ENCODE measurements around the gene CD177. TPM values are rescaled to one million over a fixed set of nuclear protein-coding genes. Genes with fewer than 3 reads are reported as not detected.

CD177 gene
- total RNA-seq, 1 donor from 2014 or later, result not detected

DNA sequence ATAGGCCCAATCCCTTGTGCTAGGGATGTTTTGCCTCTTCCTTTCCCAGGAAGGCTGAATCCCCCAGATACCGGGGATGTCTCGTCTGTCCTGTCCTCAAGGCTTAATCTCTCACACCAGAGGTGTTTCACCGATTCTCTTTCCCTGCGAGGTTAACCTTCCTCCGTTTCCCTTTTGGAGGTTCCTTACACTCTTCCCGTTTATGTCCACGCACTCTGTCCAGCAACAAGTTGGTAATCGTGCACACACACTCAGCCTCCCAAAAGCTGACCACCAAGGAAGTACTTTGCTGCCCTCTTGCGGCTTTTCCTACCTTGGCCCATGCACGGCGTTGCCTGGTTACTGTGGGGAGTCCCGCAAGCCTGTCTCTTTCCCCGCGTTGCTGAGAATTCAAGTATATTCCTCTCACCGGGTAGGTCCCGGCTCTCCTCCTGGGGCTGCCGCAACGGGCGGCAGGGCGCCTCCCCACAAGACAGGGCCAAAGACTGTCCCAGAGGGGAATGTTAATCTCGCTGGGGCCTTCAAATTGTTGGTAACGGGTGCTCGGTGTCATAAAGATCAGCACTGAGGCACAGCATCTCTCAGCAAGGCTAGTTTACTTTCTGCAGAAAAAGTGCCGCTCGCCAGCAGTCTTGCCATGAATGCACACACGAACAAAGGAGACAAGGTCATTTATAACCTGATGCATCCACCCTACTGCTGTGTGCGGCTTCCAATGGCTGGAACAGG, 36.7 kb upstream of the CD177 start:
- peaks cover 16% of the 10 kb centered on the region for H3K9me3 Mint-ChIP-seq

DNA sequence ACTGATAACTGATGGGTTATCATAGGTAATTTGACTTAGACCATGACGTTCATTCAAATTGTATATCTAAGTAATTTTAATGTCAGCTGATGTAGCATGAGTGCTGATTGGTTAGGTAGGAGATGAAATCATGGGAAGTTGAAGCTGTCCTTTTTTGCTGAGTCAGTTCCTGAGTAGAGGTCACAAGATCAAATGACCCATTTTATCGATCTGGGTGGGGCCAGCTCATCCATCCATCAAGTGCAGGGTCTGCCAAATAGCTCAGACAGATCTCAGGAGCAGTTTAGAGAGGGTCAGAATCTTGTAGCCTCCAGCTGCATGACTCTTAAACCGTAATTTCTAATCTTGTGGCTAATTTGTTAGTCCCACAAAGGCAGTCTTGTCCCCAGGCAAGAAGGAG, 35.3 kb upstream of the CD177 start:
- H3K27me3 Mint-ChIP-seq (ENCODE audit: insufficient read depth, low read depth), result peaks cover 2% of the 10 kb centered on the region
- Histone ChIP-seq H3K4me1 (peaks cover 15% of the 10 kb centered on the region), H3F3A (ENCODE audit: low read depth) (peaks cover 9% of the 10 kb centered on the region), H3K27me3 (peaks cover 7% of the 10 kb centered on the region), H2AFZ (replicated peaks) (no peak overlapping the region), H3K9ac (no peak overlapping the region), H4K20me1 (ENCODE audit: low read depth) (no peaks in the 10 kb centered on the region), H3K79me2 (ENCODE audit: low read depth) (no peaks in the 10 kb centered on the region), H3K27ac (no peak overlapping the region), H3K9me3 (ENCODE audit: low read depth) (no peaks in the 10 kb centered on the region), H3K4me3 (no peak overlapping the region), H3K36me3 (no peaks in the 10 kb centered on the region), H3K4me2 (no peak overlapping the region)
- no peak overlapping the region for H3K4me3 Mint-ChIP-seq
- peaks cover 16% of the 10 kb centered on the region for H3K9me3 Mint-ChIP-seq
- no peaks in the 10 kb centered on the region for H3K36me3 Mint-ChIP-seq
- TF ChIP-seq, protein P1, sequence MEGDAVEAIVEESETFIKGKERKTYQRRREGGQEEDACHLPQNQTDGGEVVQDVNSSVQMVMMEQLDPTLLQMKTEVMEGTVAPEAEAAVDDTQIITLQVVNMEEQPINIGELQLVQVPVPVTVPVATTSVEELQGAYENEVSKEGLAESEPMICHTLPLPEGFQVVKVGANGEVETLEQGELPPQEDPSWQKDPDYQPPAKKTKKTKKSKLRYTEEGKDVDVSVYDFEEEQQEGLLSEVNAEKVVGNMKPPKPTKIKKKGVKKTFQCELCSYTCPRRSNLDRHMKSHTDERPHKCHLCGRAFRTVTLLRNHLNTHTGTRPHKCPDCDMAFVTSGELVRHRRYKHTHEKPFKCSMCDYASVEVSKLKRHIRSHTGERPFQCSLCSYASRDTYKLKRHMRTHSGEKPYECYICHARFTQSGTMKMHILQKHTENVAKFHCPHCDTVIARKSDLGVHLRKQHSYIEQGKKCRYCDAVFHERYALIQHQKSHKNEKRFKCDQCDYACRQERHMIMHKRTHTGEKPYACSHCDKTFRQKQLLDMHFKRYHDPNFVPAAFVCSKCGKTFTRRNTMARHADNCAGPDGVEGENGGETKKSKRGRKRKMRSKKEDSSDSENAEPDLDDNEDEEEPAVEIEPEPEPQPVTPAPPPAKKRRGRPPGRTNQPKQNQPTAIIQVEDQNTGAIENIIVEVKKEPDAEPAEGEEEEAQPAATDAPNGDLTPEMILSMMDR (IDR thresholded peaks at IDR 0.05), result no peak
- TF ChIP-seq EZH2phosphoT487 (IDR thresholded peaks at IDR 0.05) (no peak), EZH2 (IDR thresholded peaks at IDR 0.05) (no peak)
- DNase-seq (ENCODE audit: low spot score), result no peak
- no peak overlapping the region for H3K27ac Mint-ChIP-seq
- no peaks in the 10 kb centered on the region for H3K4me1 Mint-ChIP-seq

More for the DNA sequence above, 36.7 kb upstream of the CD177 start:
- peaks cover 7% of the 10 kb centered on the region for H3K27me3 ChIP-seq
- Mint-ChIP-seq H3K36me3 (no peaks in the 10 kb centered on the region), H3K4me1 (no peaks in the 10 kb centered on the region), H3K27ac (no peak overlapping the region), H3K4me3 (no peak overlapping the region), H3K27me3 (ENCODE audit: insufficient read depth, low read depth) (peaks cover 2% of the 10 kb centered on the region)
- H3K4me1 ChIP-seq, result peaks cover 15% of the 10 kb centered on the region
- peak overlapping the region; percentile 87 for H3K4me2 ChIP-seq
- H3F3A ChIP-seq (ENCODE audit: low read depth), result peaks cover 9% of the 10 kb centered on the region
- H3K9me3 ChIP-seq (ENCODE audit: low read depth), result no peaks in the 10 kb centered on the region
- DNase-seq (ENCODE audit: low spot score), result peak; percentile 91
- no peaks in the 10 kb centered on the region for H3K79me2 ChIP-seq (ENCODE audit: low read depth)
- no peak overlapping the region for H3K27ac ChIP-seq
- H3K4me3 ChIP-seq, result peak overlapping the region; percentile 48
- peak overlapping the region; percentile 99 for H2AFZ ChIP-seq (replicated peaks)
- H3K36me3 ChIP-seq, result no peaks in the 10 kb centered on the region
- no peaks in the 10 kb centered on the region for H4K20me1 ChIP-seq (ENCODE audit: low read depth)
- no peak overlapping the region for H3K9ac ChIP-seq
- no peak for TF ChIP-seq EZH2phosphoT487 (IDR thresholded peaks at IDR 0.05)
- no peak for TF ChIP-seq EZH2 (IDR thresholded peaks at IDR 0.05)
- TF ChIP-seq, protein P1 (IDR thresholded peaks at IDR 0.05), result peak; percentile 86

DNA sequence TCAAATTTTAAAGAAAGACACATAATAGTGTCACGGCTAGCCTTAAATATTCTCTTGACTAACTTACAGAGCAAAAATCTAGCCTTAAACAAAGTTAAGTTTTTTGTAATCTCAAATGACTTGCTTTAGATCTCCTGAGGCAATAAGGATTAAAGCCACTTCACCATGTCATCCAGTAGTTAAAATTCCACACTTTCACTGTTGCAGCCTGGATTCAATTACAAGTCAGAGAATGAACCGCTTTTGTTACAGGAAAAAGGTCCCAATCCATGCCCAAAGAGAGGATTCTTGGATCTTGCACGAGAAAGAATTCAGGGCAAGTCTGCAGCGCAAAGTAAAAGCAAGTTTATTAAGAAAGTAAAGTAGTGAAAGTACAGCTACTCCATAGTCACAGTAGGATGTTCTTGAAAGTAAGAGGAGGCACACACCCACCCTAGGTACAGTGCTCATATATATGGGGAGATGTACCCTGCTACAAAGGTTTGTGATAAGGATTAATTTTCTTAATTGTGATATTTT, 34.6 kb upstream of the CD177 start:
- DNase-seq (ENCODE audit: low spot score), result peak; percentile 38
- peaks cover 9% of the 10 kb centered on the region for H3F3A ChIP-seq (ENCODE audit: low read depth)
- H3K27ac Mint-ChIP-seq, result no peak overlapping the region

More for the DNA sequence above, 34.6 kb upstream of the CD177 start:
- Histone ChIP-seq H3K4me3 (no peak overlapping the region), H3K4me1 (peaks cover 15% of the 10 kb centered on the region), H4K20me1 (ENCODE audit: low read depth) (no peaks in the 10 kb centered on the region), H3K9ac (no peak overlapping the region), H3K9me3 (ENCODE audit: low read depth) (no peaks in the 10 kb centered on the region), H3K4me2 (peak overlapping the region; percentile 37), H3K27me3 (peaks cover 7% of the 10 kb centered on the region), H3K36me3 (no peaks in the 10 kb centered on the region), H2AFZ (replicated peaks) (no peak overlapping the region), H3K79me2 (ENCODE audit: low read depth) (no peaks in the 10 kb centered on the region), H3K27ac (peak overlapping the region; percentile 63)
- Mint-ChIP-seq H3K4me1 (no peaks in the 10 kb centered on the region), H3K4me3 (no peak overlapping the region), H3K27me3 (ENCODE audit: insufficient read depth, low read depth) (no peaks in the 10 kb centered on the region), H3K9me3 (peaks cover 16% of the 10 kb centered on the region), H3K36me3 (no peaks in the 10 kb centered on the region)
- TF ChIP-seq, protein P1 (IDR thresholded peaks at IDR 0.05), result no peak
- TF ChIP-seq EZH2phosphoT487 (IDR thresholded peaks at IDR 0.05) (no peak), EZH2 (IDR thresholded peaks at IDR 0.05) (no peak)

Measured in neural progenitor cell (in vitro differentiated cells).